H1 (cell line): ENCODE measurements around the gene SNRPB2. TPM values are rescaled to one million over a fixed set of nuclear protein-coding genes. Genes with fewer than 3 reads are reported as not detected.

ENCODE experiments used
- CTCF ChIA-PET: fragments of 300-600 bp; sonication (Branson Sonifier 250); formaldehyde crosslinking; loops from one replicate; lab custom pipeline; 2021; ENCODE audit not compliant: partially characterized antibody; lab: Charles Lee
- POLR2A ChIA-PET: fragments of 300-600 bp; sonication (Branson Sonifier 250); formaldehyde crosslinking; loops from one replicate; lab custom pipeline; 2021; ENCODE audit warnings: inconsistent platforms; ENCODE audit not compliant: partially characterized antibody; lab: Charles Lee
- DNase-seq, 2 experiments: peaks; one replicate each; pipeline versions ENCODE4 v3.0.0 to v3.0.0-alpha.2; 2010 to 2022; ENCODE audit warnings: low spot score in 2 of 2, low read depth in 1 of 2, mixed read lengths in 1 of 2
- FAIRE-seq: peaks from 2 replicates; lab custom pipeline; 2011; peaks lifted over from hg19 to GRCh38; lab: Jason Lieb, UNC
- H2AFZ ChIP-seq: 2 replicates; pipeline ENCODE4 v1.8.1; 2012; ENCODE audit warnings: low read length, inconsistent platforms
- H2AK5ac ChIP-seq: 2 replicates; pipeline ENCODE4 v1.6.1; 2013; ENCODE audit warnings: low read depth, low read length
- H2BK120ac ChIP-seq: replicated peaks from 2 replicates; pipeline ENCODE3; 2013; ENCODE audit warnings: low read depth, low read length, inconsistent platforms
- H2BK12ac ChIP-seq: 2 replicates; pipeline ENCODE4 v1.6.1; 2013; ENCODE audit warnings: low read depth, low read length
- H2BK15ac ChIP-seq: 2 replicates; pipeline ENCODE4 v1.6.1; 2013; ENCODE audit warnings: low read length
- H2BK20ac ChIP-seq: 2 replicates; pipeline ENCODE4 v1.6.1; 2013; ENCODE audit warnings: low read length
- H2BK5ac ChIP-seq: 2 replicates; pipeline ENCODE4 v1.6.1; 2013; ENCODE audit warnings: low read depth, low read length
- H3K14ac ChIP-seq: 2 replicates; pipeline ENCODE4 v1.6.1; 2013; ENCODE audit warnings: inconsistent platforms; ENCODE audit not compliant: insufficient read length
- H3K18ac ChIP-seq: 2 replicates; pipeline ENCODE4 v1.6.1; 2013; ENCODE audit warnings: low read length; ENCODE audit errors: extremely low read depth
- H3K23ac ChIP-seq: 2 replicates; pipeline ENCODE4 v1.6.1; 2013; ENCODE audit warnings: inconsistent platforms; ENCODE audit not compliant: insufficient read length
- H3K23me2 ChIP-seq: 2 replicates; pipeline ENCODE4 v1.6.1; 2013; ENCODE audit warnings: low read depth, low read length
- H3K27ac ChIP-seq: 2 replicates; pipeline ENCODE4 v1.6.1; 2011; ENCODE audit warnings: low read depth, low read length, inconsistent platforms
- H3K27me3 ChIP-seq, 4 experiments: replicated peaks in 1 of 4; 1 replicate in 1 of 4; 2 replicates in 3 of 4; pipeline versions ENCODE4 v1.6.1 to v1.8.1; 2011 to 2013; ENCODE audit warnings: low read length in 3 of 4, mild to moderate bottlenecking in 3 of 4, inconsistent platforms in 2 of 4, mixed read lengths in 2 of 4, moderate library complexity in 1 of 4; ENCODE audit not compliant: control insufficient read depth in 3 of 4, insufficient read depth in 3 of 4; ENCODE audit errors: extremely low read depth in 1 of 4
- H3K36me3 ChIP-seq, 4 experiments: 2 replicates each; pipeline versions ENCODE4 v1.6.1 to v1.8.1; 2011 to 2013; ENCODE audit warnings: mild to moderate bottlenecking in 4 of 4, low read length in 3 of 4, moderate library complexity in 2 of 4, control low read depth in 1 of 4, inconsistent platforms in 1 of 4; ENCODE audit not compliant: insufficient read depth in 4 of 4, control insufficient read depth in 2 of 4
- H3K4ac ChIP-seq: replicated peaks from 2 replicates; pipeline ENCODE3; 2013; ENCODE audit warnings: low read length, low read depth, mixed read lengths, inconsistent platforms; ENCODE audit not compliant: insufficient read length
- H3K4me1 ChIP-seq, 4 experiments: replicated peaks in 1 of 4; 1 replicate in 1 of 4; 2 replicates in 3 of 4; pipeline versions ENCODE4 v1.6.1 to v1.8.1; 2011 to 2013; ENCODE audit warnings: low read length in 3 of 4, inconsistent platforms in 2 of 4, mixed read lengths in 1 of 4; ENCODE audit not compliant: insufficient read depth in 4 of 4, control insufficient read depth in 3 of 4
- H3K4me2 ChIP-seq, 2 experiments: 2 replicates each; pipeline versions ENCODE4 v1.6.1 to v1.8.1; 2011 to 2013; ENCODE audit warnings: low read depth in 2 of 2, low read length in 2 of 2, control low read depth in 1 of 2, inconsistent platforms in 1 of 2, mild to moderate bottlenecking in 1 of 2; ENCODE audit not compliant: insufficient read depth in 1 of 2
- H3K4me3 ChIP-seq, 4 experiments: fragments of 200-600, 300-600 bp in 1 of 4; sonication (generic), shearing (Covaris generic), sonication (Bioruptor Twin) in 1 of 4; 2 replicates each; pipeline versions ENCODE4 v1.5.1 to v1.8.1; 2011 to 2016; ENCODE audit warnings: low read length in 4 of 4, low read depth in 3 of 4, control low read depth in 2 of 4, inconsistent platforms in 2 of 4, mild to moderate bottlenecking in 2 of 4, mixed read lengths in 1 of 4, moderate library complexity in 1 of 4; ENCODE audit not compliant: insufficient read depth in 2 of 4; ENCODE audit errors: extremely low read depth in 1 of 4
- H3K56ac ChIP-seq: replicated peaks from 2 replicates; pipeline ENCODE3; 2013; ENCODE audit warnings: low read depth, mild to moderate bottlenecking, mixed read lengths, low read length, inconsistent platforms; ENCODE audit not compliant: insufficient read length
- H3K79me1 ChIP-seq: 2 replicates; pipeline ENCODE4 v1.6.1; 2013; ENCODE audit warnings: low read depth, low read length, control low read depth
- H3K79me2 ChIP-seq, 2 experiments: 2 replicates each; pipeline versions ENCODE4 v1.6.1 to v1.8.1; 2012 to 2013; ENCODE audit warnings: low read length in 2 of 2, mild to moderate bottlenecking in 2 of 2, inconsistent platforms in 1 of 2; ENCODE audit not compliant: insufficient read depth in 2 of 2, control insufficient read depth in 1 of 2
- H3K9ac ChIP-seq, 4 experiments: replicated peaks in 1 of 4; 1 replicate in 1 of 4; 2 replicates in 3 of 4; pipeline versions ENCODE4 v1.6.1 to v1.8.1; 2011 to 2013; ENCODE audit warnings: low read depth in 3 of 4, low read length in 3 of 4, control low read depth in 2 of 4, mild to moderate bottlenecking in 2 of 4, moderate library complexity in 2 of 4, inconsistent platforms in 1 of 4; ENCODE audit errors: extremely low read depth in 1 of 4
- H3K9me3 ChIP-seq, 2 experiments: 2 replicates each; pipeline versions ENCODE4 v1.6.1 to v1.8.1; 2012 to 2013; ENCODE audit warnings: mild to moderate bottlenecking in 2 of 2, moderate library complexity in 2 of 2, control low read depth in 1 of 2, inconsistent platforms in 1 of 2, low read depth in 1 of 2, low read length in 1 of 2, mixed read lengths in 1 of 2; ENCODE audit not compliant: insufficient read depth in 2 of 2
- H4K20me1 ChIP-seq, 2 experiments: replicated peaks in 1 of 2; 2 replicates each; pipeline versions ENCODE3 to v1.8.1; 2011 to 2013; ENCODE audit warnings: inconsistent platforms in 2 of 2, low read length in 2 of 2, mild to moderate bottlenecking in 1 of 2; ENCODE audit not compliant: insufficient read depth in 2 of 2, control insufficient read depth in 1 of 2
- H4K5ac ChIP-seq: 2 replicates; pipeline ENCODE4 v1.6.1; 2013; ENCODE audit warnings: low read length, low read depth, mixed read lengths, inconsistent platforms; ENCODE audit not compliant: insufficient read length
- H4K8ac ChIP-seq: 2 replicates; pipeline ENCODE4 v1.8.0; 2013; ENCODE audit warnings: mild to moderate bottlenecking, moderate library complexity, low read length, inconsistent platforms; ENCODE audit not compliant: insufficient read depth; ENCODE audit errors: extremely low read depth
- H4K91ac ChIP-seq: replicated peaks from 2 replicates; pipeline ENCODE3; 2013; ENCODE audit warnings: low read length, mixed read lengths, inconsistent platforms; ENCODE audit not compliant: insufficient read length
- CBX8 ChIP-seq: fragments of 300-800, 300-1000 bp; sonication (generic); IDR thresholded peaks from 2 replicates; pipeline ENCODE4 v1.7.1; 2016; ENCODE audit warnings: low read depth, low read length, borderline replicate concordance
- JUN ChIP-seq: IDR thresholded peaks from 2 replicates; pipeline ENCODE4 v1.6.1; 2011; ENCODE audit warnings: low read depth, mild to moderate bottlenecking, improper control_type of control experiment, low read length
- JUND ChIP-seq: IDR thresholded peaks from 2 replicates; pipeline ENCODE4 v1.6.1; 2011; ENCODE audit warnings: mild to moderate bottlenecking, improper control_type of control experiment, low read length
- NRF1 ChIP-seq: IDR thresholded peaks from 2 replicates; pipeline ENCODE4 v1.6.1; 2011; ENCODE audit warnings: mild to moderate bottlenecking, low read depth, low read length, improper control_type of control experiment
- SIN3A ChIP-seq, 2 experiments: IDR thresholded peaks in 1 of 2; conservative IDR thresholded peaks in 1 of 2; 2 replicates each; pipeline ENCODE4 v1.6.1; 2011 to 2012; ENCODE audit warnings: low read length in 2 of 2, improper control_type of control experiment in 1 of 2, low read depth in 1 of 2, mild to moderate bottlenecking in 1 of 2
- SP4 ChIP-seq: IDR thresholded peaks from 2 replicates; pipeline ENCODE4 v1.6.1; 2012; ENCODE audit warnings: low read length, inconsistent platforms
- SRF ChIP-seq: IDR thresholded peaks from 2 replicates; pipeline ENCODE4 v1.6.1; 2011; ENCODE audit warnings: mild to moderate bottlenecking, low read depth, low read length, moderate library complexity
- SUZ12 ChIP-seq: fragments of 200-600 bp; sonication (generic); IDR thresholded peaks from 2 replicates; pipeline ENCODE4 v1.6.1; 2012; ENCODE audit warnings: mild to moderate bottlenecking, inconsistent platforms, low read length, moderate library complexity, mixed read lengths
- TBP ChIP-seq: IDR thresholded peaks from 2 replicates; pipeline ENCODE4 v1.6.1; 2011; ENCODE audit warnings: low read depth, low read length, improper control_type of control experiment
- USF2 ChIP-seq: IDR thresholded peaks from 2 replicates; pipeline ENCODE4 v1.6.1; 2011; ENCODE audit warnings: low read length, improper control_type of control experiment
- ZNF274 ChIP-seq: IDR thresholded peaks from 2 replicates; pipeline ENCODE4 v1.7.0; 2012; ENCODE audit warnings: low read length, borderline replicate concordance; ENCODE audit errors: extremely low read depth
- WGBS, 2 experiments: shearing (Covaris generic) in 1 of 2; methylation state at CpG; one replicate each; pipeline versions ENCODE4 v1.1.6 to v1.1.7; 2013 to 2015; ENCODE audit warnings: low lambda C conversion rate in 2 of 2, mixed read lengths in 2 of 2, inconsistent platforms in 1 of 2, low coverage in 1 of 2, missing lambda C conversion rate in 1 of 2; ENCODE audit not compliant: insufficient replicate concordance in 2 of 2, insufficient coverage in 1 of 2, insufficient read length in 1 of 2; ENCODE audit errors: extremely low coverage in 1 of 2, missing lambda C conversion rate in 1 of 2; 5-methylcytosine and 5-hydroxymethylcytosine counted together
- polyA plus RNA-seq, 7 experiments: library from polyadenylated mRNA; depleted of rRNA in 3 of 7; stranded (reverse) in 5 of 7; unstranded in 2 of 7; fragments of >200 nt in 5 of 7; fragments of 200-250 nt in 2 of 7; gene quantifications; 1 replicate in 5 of 7; 2 replicates in 1 of 7; 4 replicates in 1 of 7; pipeline versions ENCODE4 v1.2.1 to v1.2.3, GENCODE V29; 2011 to 2013; ENCODE audit warnings: missing spikeins in 2 of 7, mixed read lengths in 2 of 7
- total RNA-seq: library from RNA; stranded (reverse); fragmentation: NEBNext Ultra II Directional; extraction: Animal tissue kit (Norgen Biotek cat#: 25700); gene quantifications from 2 replicates; pipeline ENCODE4 v1.2.1, GENCODE V29; 2021

The SNRPB2 gene
- total and polyA plus RNA-seq, 2 of the 8 experiments (the other 6 are each of a cell fraction or from before 2014, with no cell fraction given), result 49.4 to 102 TPM

GRCh38 chr20:16695628-16696027 is 34.2 kb upstream of the SNRPB2 start:
- no peak overlapping the region for H3K14ac ChIP-seq
- no peak overlapping the region for H2BK5ac ChIP-seq
- no peaks in the 10 kb centered on the region for H3K27me3 ChIP-seq
- no peak overlapping the region for H4K5ac ChIP-seq
- no peak overlapping the region for H4K91ac ChIP-seq
- H3K56ac ChIP-seq, result no peak overlapping the region
- DNase-seq (no peak), FAIRE-seq (no peak)
- H3K4ac ChIP-seq, result no peak overlapping the region
- H3K23ac ChIP-seq, result no peak overlapping the region
- no peaks in the 10 kb centered on the region for H3K36me3 ChIP-seq
- no peaks in the 10 kb centered on the region for H3K9me3 ChIP-seq
- H2BK15ac ChIP-seq, result no peak overlapping the region
- POLR2A ChIA-PET, result no interaction called here
- no peaks in the 10 kb centered on the region for H3K4me1 ChIP-seq
- H3K23me2 ChIP-seq, result no peaks in the 10 kb centered on the region
- H2AFZ ChIP-seq, result no peak overlapping the region
- 84% methylated on average over 3 of the region's 3 CpGs; no CpG with 5 or more reads in 1 of the 2 experiments for WGBS, 2 experiments
- no peaks in the 10 kb centered on the region for H4K20me1 ChIP-seq
- no peak overlapping the region for H2BK120ac ChIP-seq
- CTCF ChIA-PET, result no interaction called here
- H3K4me3 ChIP-seq, result no peak overlapping the region
- no peaks in the 10 kb centered on the region for H3K79me2 ChIP-seq
- no peak overlapping the region for H3K27ac ChIP-seq
- H4K8ac ChIP-seq, result no peak overlapping the region
- no peak overlapping the region for H2BK12ac ChIP-seq
- no peak overlapping the region for H3K4me2 ChIP-seq
- H3K18ac ChIP-seq, result no peak overlapping the region
- H3K79me1 ChIP-seq, result no peaks in the 10 kb centered on the region
- H3K9ac ChIP-seq, result no peak overlapping the region
- no peak overlapping the region for H2BK20ac ChIP-seq
- no peak overlapping the region for H2AK5ac ChIP-seq
- TF ChIP-seq SIN3A (conservative IDR thresholded peaks at IDR 0.05 in 1 of 2, IDR thresholded peaks at IDR 0.05 in 1 of 2; ENCODE audit: low read depth in 1 of 2, low read length in 2 of 2) (no peak), USF2 (no peak), NRF1 (no peak), SP4 (no peak), ZNF274 (no peak), SUZ12 (no peak), CBX8 (no peak), SRF (no peak), JUND (no peak), TBP (no peak), JUN (no peak)
